Measurements from ENCODE around the gene NCCRP1. TPM values are rescaled to one million over a fixed set of nuclear protein-coding genes. Genes with fewer than 3 reads are reported as not detected.

Gene NCCRP1
- total RNA-seq, 6 experiments from 2014 or later: not detected

DNA sequence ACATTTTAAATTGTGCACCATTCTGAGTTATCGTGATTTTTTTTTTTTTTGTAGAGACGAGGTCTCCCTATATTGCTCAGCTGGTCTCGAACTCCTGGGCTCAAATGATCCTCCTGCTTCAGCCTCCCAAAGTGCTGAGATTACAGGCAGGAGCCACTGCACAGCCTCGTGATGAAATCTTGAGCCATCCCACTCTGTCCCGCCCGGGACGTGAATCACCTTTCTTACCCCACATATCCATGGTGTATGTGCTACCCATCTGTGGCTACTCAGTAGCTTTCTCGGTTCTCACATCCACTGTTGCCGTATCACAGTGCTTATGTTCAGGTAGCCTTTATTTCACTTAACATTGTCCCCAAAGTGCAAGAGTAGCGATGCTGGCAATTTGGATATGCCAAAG lies 44.7 kb upstream of the NCCRP1 start:
- H3K9me3 Mint-ChIP-seq: no peaks in the 10 kb centered on the region
- H3K36me3 Mint-ChIP-seq (ENCODE audit: low read depth): peaks cover 13% of the 10 kb centered on the region
- H3K27ac Mint-ChIP-seq: no peak overlapping the region
- TF ChIP-seq, protein P1, sequence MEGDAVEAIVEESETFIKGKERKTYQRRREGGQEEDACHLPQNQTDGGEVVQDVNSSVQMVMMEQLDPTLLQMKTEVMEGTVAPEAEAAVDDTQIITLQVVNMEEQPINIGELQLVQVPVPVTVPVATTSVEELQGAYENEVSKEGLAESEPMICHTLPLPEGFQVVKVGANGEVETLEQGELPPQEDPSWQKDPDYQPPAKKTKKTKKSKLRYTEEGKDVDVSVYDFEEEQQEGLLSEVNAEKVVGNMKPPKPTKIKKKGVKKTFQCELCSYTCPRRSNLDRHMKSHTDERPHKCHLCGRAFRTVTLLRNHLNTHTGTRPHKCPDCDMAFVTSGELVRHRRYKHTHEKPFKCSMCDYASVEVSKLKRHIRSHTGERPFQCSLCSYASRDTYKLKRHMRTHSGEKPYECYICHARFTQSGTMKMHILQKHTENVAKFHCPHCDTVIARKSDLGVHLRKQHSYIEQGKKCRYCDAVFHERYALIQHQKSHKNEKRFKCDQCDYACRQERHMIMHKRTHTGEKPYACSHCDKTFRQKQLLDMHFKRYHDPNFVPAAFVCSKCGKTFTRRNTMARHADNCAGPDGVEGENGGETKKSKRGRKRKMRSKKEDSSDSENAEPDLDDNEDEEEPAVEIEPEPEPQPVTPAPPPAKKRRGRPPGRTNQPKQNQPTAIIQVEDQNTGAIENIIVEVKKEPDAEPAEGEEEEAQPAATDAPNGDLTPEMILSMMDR (IDR thresholded peaks at IDR 0.05): no peak
- no peak overlapping the region for H3K4me3 Mint-ChIP-seq
- peaks cover 3% of the 10 kb centered on the region for H3K4me1 Mint-ChIP-seq (ENCODE audit: low read depth)
- no peak for DNase-seq
- no peaks in the 10 kb centered on the region for H3K27me3 Mint-ChIP-seq (ENCODE audit: insufficient read depth)

DNA sequence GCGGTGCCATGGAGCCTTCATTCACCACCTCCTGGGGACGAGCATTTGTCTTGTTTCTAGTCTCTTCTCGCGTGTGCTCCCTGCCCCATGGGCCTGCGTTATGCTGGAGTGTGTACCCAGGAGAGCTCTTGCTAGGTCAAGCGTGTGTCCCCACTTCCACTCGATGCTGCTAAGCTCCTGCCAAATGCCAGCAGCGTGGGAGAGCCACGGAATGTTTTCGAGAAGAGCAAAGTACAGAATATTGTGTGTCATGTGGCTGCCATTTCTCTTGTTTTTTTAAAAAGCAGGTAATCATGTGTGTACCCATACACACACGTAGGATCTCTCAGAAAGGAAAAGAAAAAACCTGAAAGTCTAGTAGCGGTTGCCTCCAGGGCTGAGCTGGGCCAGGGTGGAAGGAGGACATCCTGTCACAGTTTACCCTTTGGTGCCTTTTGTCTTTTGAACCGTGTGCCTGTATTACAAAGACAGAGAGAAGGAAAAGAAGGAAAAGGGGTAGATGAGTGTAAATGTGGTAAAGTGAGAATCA lies 42.6 kb upstream of the NCCRP1 start:
- no peaks in the 10 kb centered on the region for H3K27me3 Mint-ChIP-seq (ENCODE audit: insufficient read depth)
- H3K36me3 Mint-ChIP-seq (ENCODE audit: low read depth): peaks cover 7% of the 10 kb centered on the region; the same call in 1 of the 2 replicates
- TF ChIP-seq, protein P1 (IDR thresholded peaks at IDR 0.05): no peak
- H3K4me1 Mint-ChIP-seq (ENCODE audit: low read depth): peaks cover 13% of the 10 kb centered on the region
- H3K9me3 Mint-ChIP-seq: no peaks in the 10 kb centered on the region
- H3K4me3 Mint-ChIP-seq: no peak overlapping the region
- no peak overlapping the region for H3K27ac Mint-ChIP-seq
- no peak for DNase-seq

DNA sequence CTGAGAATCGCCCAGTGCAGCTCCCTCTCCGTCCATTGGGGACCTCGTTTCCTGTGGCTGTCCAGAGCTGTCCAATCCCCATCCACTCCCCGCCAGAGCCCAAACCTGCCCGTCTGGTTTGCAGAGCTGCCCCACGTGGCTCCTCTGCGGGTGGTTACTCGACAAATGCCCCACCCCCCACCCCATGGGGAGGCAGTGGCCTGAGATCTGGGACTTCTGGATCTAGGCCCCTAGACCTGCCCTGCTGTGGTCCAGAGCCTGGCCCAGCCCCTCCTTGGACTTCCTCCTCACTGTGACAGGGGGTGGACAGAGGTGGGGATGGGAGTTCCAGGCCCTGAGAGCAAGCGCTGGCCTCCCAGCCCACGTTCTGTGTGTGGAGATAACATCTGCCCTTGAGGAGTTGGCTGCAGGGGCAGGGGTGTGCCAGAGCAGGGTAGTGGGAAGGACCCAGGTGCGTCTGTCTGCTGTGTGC lies 42.1 kb upstream of the NCCRP1 start:
- peaks cover 13% of the 10 kb centered on the region for H3K4me1 Mint-ChIP-seq (ENCODE audit: low read depth)
- H3K36me3 Mint-ChIP-seq (ENCODE audit: low read depth): peaks cover 7% of the 10 kb centered on the region; the same call in 1 of the 2 replicates
- TF ChIP-seq, protein P1 (IDR thresholded peaks at IDR 0.05): no peak
- no peaks in the 10 kb centered on the region for H3K27me3 Mint-ChIP-seq (ENCODE audit: insufficient read depth)
- DNase-seq: no peak
- H3K9me3 Mint-ChIP-seq: no peaks in the 10 kb centered on the region
- no peak overlapping the region for H3K4me3 Mint-ChIP-seq
- H3K27ac Mint-ChIP-seq: no peak overlapping the region

DNA sequence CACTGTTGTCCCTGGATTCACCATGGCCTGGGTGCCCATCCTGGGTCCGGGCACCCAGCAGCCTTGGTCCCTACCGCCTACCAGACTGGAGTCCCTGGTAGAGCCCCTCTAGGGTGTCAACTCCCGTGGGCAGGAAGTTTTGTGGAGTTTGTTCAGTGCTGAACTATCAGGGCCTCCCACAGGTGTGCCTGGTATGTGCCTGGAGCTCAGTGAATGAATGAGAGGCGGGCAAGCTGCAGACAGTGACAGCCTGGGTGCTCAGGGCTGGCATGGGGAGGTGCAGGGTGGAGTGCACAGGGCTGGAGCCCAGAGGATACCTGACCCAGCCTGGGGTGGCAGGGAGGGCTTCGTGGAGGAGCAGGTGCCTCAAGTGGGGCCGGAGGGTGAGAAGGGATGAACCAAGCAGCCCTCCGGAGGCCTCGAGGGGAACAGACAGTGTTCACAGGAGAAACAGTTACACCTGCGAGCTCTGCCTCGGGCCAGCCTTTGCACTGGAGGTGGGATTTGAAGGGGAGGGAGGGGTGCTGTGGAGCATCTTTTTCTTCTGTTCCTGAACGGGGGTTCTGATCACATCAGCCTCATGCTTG lies 41.6 kb upstream of the NCCRP1 start:
- TF ChIP-seq, protein P1 (IDR thresholded peaks at IDR 0.05): no peak
- Mint-ChIP-seq H3K9me3 (no peaks in the 10 kb centered on the region), H3K27me3 (ENCODE audit: insufficient read depth) (no peaks in the 10 kb centered on the region), H3K4me3 (no peak overlapping the region), H3K27ac (no peak overlapping the region), H3K4me1 (ENCODE audit: low read depth) (peaks cover 15% of the 10 kb centered on the region), H3K36me3 (ENCODE audit: low read depth) (peaks cover 7% of the 10 kb centered on the region; the same call in 1 of the 2 replicates)
- DNase-seq: no peak

DNA sequence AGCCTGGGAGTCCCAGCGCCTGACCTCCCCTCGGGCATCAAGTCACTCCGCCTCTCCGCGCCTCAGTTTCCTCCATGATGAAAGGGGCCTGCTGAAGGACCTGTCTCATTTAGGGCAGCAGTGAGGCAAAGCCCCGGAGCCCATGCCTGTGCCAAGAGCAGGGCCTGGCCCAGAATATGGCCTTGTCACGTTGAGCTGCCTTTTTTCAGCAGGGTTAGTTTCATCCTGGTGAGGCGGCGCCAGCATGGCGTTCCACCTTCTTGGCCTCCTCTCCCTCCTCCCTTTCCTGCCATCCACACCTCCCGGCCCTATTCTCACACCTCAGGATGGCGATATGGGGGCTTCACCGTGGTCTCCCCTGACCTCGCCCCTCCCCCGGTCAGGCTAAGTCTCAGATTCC lies 41.0 kb upstream of the NCCRP1 start:
- Mint-ChIP-seq H3K4me3 (no peak overlapping the region), H3K36me3 (ENCODE audit: low read depth) (peaks cover 7% of the 10 kb centered on the region; the same call in 1 of the 2 replicates), H3K27me3 (ENCODE audit: insufficient read depth) (no peaks in the 10 kb centered on the region), H3K4me1 (ENCODE audit: low read depth) (peaks cover 20% of the 10 kb centered on the region), H3K27ac (no peak overlapping the region), H3K9me3 (no peaks in the 10 kb centered on the region)
- DNase-seq: no peak
- TF ChIP-seq, protein P1 (IDR thresholded peaks at IDR 0.05): no peak

Data from HFFc6 (cell line).